K562 (cell line): ENCODE measurements around the gene EEPD1. TPM values are rescaled to one million over a fixed set of nuclear protein-coding genes. Genes with fewer than 3 reads are reported as not detected.

ENCODE experiments used
- ATAC-seq: fragments of 200-7000 bp; cut with Tn5 transposase; 3 replicates; pipeline ENCODE4 v1.9.1; 2020; ENCODE audit warnings: moderate library complexity
- BruUV-seq: library from RNA; stranded (reverse); fragments of 400-500 nt; replicated peaks from 2 replicates; lab custom pipeline; 2021; lab: Mats Ljungman, UMichigan
- CTCF ChIA-PET: fragments of 300-600 bp; formaldehyde crosslinking; extraction: SDS; loops from one replicate; lab custom pipeline; 2021; ENCODE audit warnings: low intra/inter-chr PET ratio; lab: Yijun Ruan, JAX
- POLR2A ChIA-PET: fragments of 300-600, 350-650 bp; sonication (Branson Sonifier 250); formaldehyde crosslinking; extraction: SDS; loops from one replicate; lab custom pipeline; 2021; ENCODE audit warnings: antibody characterized with exemption, inconsistent platforms; lab: Yijun Ruan, JAX
- DNase-seq, 4 experiments: peaks; one replicate each; pipeline versions ENCODE4 v3.0.0 to v3.0.0-alpha.2; 2011 to 2018; ENCODE audit warnings: low spot score in 3 of 4, mixed read lengths in 3 of 4; ENCODE audit errors: extremely low read depth in 1 of 4
- FAIRE-seq: peaks from 2 replicates; lab custom pipeline; 2011; peaks lifted over from hg19 to GRCh38; lab: Jason Lieb, UNC
- H2AFZ ChIP-seq: 2 replicates; pipeline ENCODE4 v1.6.0; 2011; ENCODE audit warnings: low read depth, low read length, control low read depth, inconsistent platforms
- H3K27ac ChIP-seq: fragments of 200-600 bp; 3 replicates; pipeline ENCODE4 v1.8.0; 2011; ENCODE audit warnings: low read depth, mild to moderate bottlenecking, control low read depth, inconsistent platforms, low read length, moderate library complexity, mixed read lengths; ENCODE audit errors: extremely low read depth
- H3K27me3 ChIP-seq, 2 experiments: fragments of 300-600 bp in 1 of 2; 2 replicates in 1 of 2; 3 replicates in 1 of 2; pipeline versions ENCODE4 v1.6.0 to v1.8.0; 2011; ENCODE audit warnings: inconsistent platforms in 2 of 2, low read length in 2 of 2, mild to moderate bottlenecking in 1 of 2, mixed read lengths in 1 of 2, moderate library complexity in 1 of 2; ENCODE audit not compliant: control insufficient read depth in 2 of 2, insufficient read depth in 2 of 2
- H3K36me3 ChIP-seq: fragments of 300-600 bp; 3 replicates; pipeline ENCODE4 v1.8.0; 2011; ENCODE audit warnings: mild to moderate bottlenecking, low read length, inconsistent platforms; ENCODE audit not compliant: control insufficient read depth, insufficient read depth
- H3K4me1 ChIP-seq, 2 experiments: fragments of 200-600 bp in 1 of 2; replicated peaks in 1 of 2; 2 replicates in 1 of 2; 3 replicates in 1 of 2; pipeline versions ENCODE4 v1.5.1 to v1.8.0; 2011; ENCODE audit warnings: inconsistent platforms in 2 of 2, low read length in 2 of 2, mild to moderate bottlenecking in 1 of 2, mixed read lengths in 1 of 2, moderate library complexity in 1 of 2; ENCODE audit not compliant: control insufficient read depth in 2 of 2, insufficient read depth in 2 of 2
- H3K4me2 ChIP-seq: 2 replicates; pipeline ENCODE4 v1.6.1; 2011; ENCODE audit warnings: low read length, control low read depth, inconsistent platforms, mixed read lengths; ENCODE audit not compliant: insufficient read depth
- H3K4me3 ChIP-seq: fragments of 200-600 bp; sonication (generic), shearing (Covaris generic); 2 replicates; pipeline ENCODE4 v1.5.1; 2016; ENCODE audit warnings: control low read depth, inconsistent platforms
- H3K79me2 ChIP-seq: fragments of 200-600 bp; 3 replicates; pipeline ENCODE4 v1.8.0; 2011; ENCODE audit warnings: low read length, inconsistent platforms; ENCODE audit not compliant: control insufficient read depth, insufficient read depth
- H3K9ac ChIP-seq, 2 experiments: 2 replicates each; pipeline versions ENCODE4 v1.6.0 to v1.6.1; 2011; ENCODE audit warnings: low read depth in 2 of 2, low read length in 2 of 2, control low read depth in 1 of 2, inconsistent platforms in 1 of 2, mild to moderate bottlenecking in 1 of 2, mixed read lengths in 1 of 2; ENCODE audit not compliant: insufficient read depth in 1 of 2
- H3K9me1 ChIP-seq: one replicate; pipeline ENCODE4 v1.6.0; 2011; ENCODE audit warnings: inconsistent platforms, mild to moderate bottlenecking, low read length, moderate library complexity; ENCODE audit not compliant: control insufficient read depth, insufficient read depth
- H3K9me3 ChIP-seq: replicated peaks from 2 replicates; pipeline ENCODE4 v1.5.1; 2011; ENCODE audit warnings: low read depth, low read length, inconsistent platforms; ENCODE audit not compliant: control insufficient read depth, insufficient read depth
- H4K20me1 ChIP-seq: replicated peaks from 2 replicates; pipeline ENCODE4 v1.6.1; 2011; ENCODE audit warnings: low read length, inconsistent platforms, mixed read lengths; ENCODE audit not compliant: control insufficient read depth, insufficient read depth
- BRCA1 ChIP-seq, 2 experiments: fragments of 450-650 bp in 1 of 2; sonication (generic) in 1 of 2; formaldehyde crosslinking in 1 of 2; IDR thresholded peaks; 2 replicates each; pipeline versions ENCODE4 v1.5.0 to v1.6.1; 2017 to 2020; ENCODE audit warnings: mild to moderate bottlenecking in 1 of 2, missing genetic modification reagents in 1 of 2
- BRD4 ChIP-seq: fragments of 200-600 bp; sonication (generic); IDR thresholded peaks from 2 replicates; pipeline ENCODE4 v1.6.1; 2017; ENCODE audit warnings: inconsistent platforms
- CXXC5 ChIP-seq: fragments of 250-450 bp; sonication (Bioruptor Pico); IDR thresholded peaks from 2 replicates; pipeline ENCODE4 v1.8.0; 2022; ENCODE audit warnings: inconsistent platforms, mild to moderate bottlenecking, moderate library complexity
- DIDO1 ChIP-seq: fragments of 450-650 bp; IDR thresholded peaks from 2 replicates; pipeline ENCODE4 v1.6.1; 2016; ENCODE audit warnings: low read depth, missing biosample characterization, missing genetic modification characterization
- ESRRB ChIP-seq: fragments of 250-450 bp; sonication (Bioruptor Pico); IDR thresholded peaks from 2 replicates; pipeline ENCODE4 v1.5.0; 2020; ENCODE audit warnings: mild to moderate bottlenecking, moderate library complexity, borderline replicate concordance
- HDAC6 ChIP-seq: IDR thresholded peaks from 2 replicates; pipeline ENCODE4 v1.6.1; 2012; ENCODE audit warnings: low read depth, mild to moderate bottlenecking, control low read depth, inconsistent platforms, low read length, moderate library complexity
- MITF ChIP-seq: IDR thresholded peaks from 2 replicates; pipeline ENCODE4 v1.6.1; 2014; ENCODE audit warnings: antibody characterized with exemption
- NR0B1 ChIP-seq: fragments of 450-650 bp; IDR thresholded peaks from one replicate; pipeline ENCODE4 v1.6.1; 2018; ENCODE audit warnings: mild to moderate bottlenecking, moderate library complexity; ENCODE audit not compliant: partially characterized antibody
- OTX1 ChIP-seq: fragments of 450-650 bp; formaldehyde crosslinking; IDR thresholded peaks from 2 replicates; pipeline ENCODE4 v1.4.0; 2022; ENCODE audit warnings: mild to moderate bottlenecking
- PRDM10 ChIP-seq: fragments of 450-650 bp; IDR thresholded peaks from 2 replicates; pipeline ENCODE4 v1.6.1; 2018; ENCODE audit not compliant: partially characterized antibody
- SAFB ChIP-seq: fragments of 200-400 bp; formaldehyde crosslinking; IDR thresholded peaks from 2 replicates; pipeline ENCODE4 v1.6.1; 2017; ENCODE audit warnings: low read depth, low read length, borderline replicate concordance
- TBL1XR1 ChIP-seq, 2 experiments: IDR thresholded peaks; 2 replicates each; pipeline ENCODE4 v1.6.1; 2012; ENCODE audit warnings: improper control_type of control experiment in 2 of 2, low read length in 2 of 2, mild to moderate bottlenecking in 1 of 2
- TRIM24 ChIP-seq, 2 experiments: fragments of 450-650 bp; IDR thresholded peaks; 2 replicates each; pipeline ENCODE4 v1.6.1; 2016
- U2AF2 ChIP-seq: fragments of 200-400 bp; formaldehyde crosslinking; optimal IDR thresholded peaks from 2 replicates; pipeline ENCODE3; 2017; ENCODE audit warnings: low read depth, mild to moderate bottlenecking, low read length
- ZKSCAN1 ChIP-seq: fragments of 150-350 bp; IDR thresholded peaks from 2 replicates; pipeline ENCODE4 v1.6.1; 2016; ENCODE audit warnings: low read depth, low read length
- ZNF778 ChIP-seq: fragments of 450-650 bp; formaldehyde crosslinking; IDR thresholded peaks from 2 replicates; pipeline ENCODE4 v1.4.0; 2020; ENCODE audit warnings: mild to moderate bottlenecking, moderate library complexity
- ZSCAN32 ChIP-seq: fragments of 450-650 bp; formaldehyde crosslinking; IDR thresholded peaks from 2 replicates; pipeline ENCODE4 v1.4.0; 2020; ENCODE audit warnings: mild to moderate bottlenecking, moderate library complexity
- WGBS: fragments of 100-300 bp; shearing (Covaris generic); methylation state at CpG from one replicate; pipeline ENCODE4 v1.1.6; 2016; ENCODE audit warnings: low coverage, mixed read lengths; ENCODE audit not compliant: insufficient coverage; ENCODE audit errors: missing lambda C conversion rate; 5-methylcytosine and 5-hydroxymethylcytosine counted together
- in situ Hi-C: fragments of 300-500 bp; cut with MboI; formaldehyde crosslinking; loops from 4 replicates; pipeline ENCODE4 v1.15.0; 2018; ENCODE audit warnings: inconsistent platforms, mixed read lengths
- intact Hi-C: fragments of 100-400 bp; cut with micrococcal nuclease; formaldehyde crosslinking; loops from 2 replicates; pipeline ENCODE4 v1.14.2; 2022
- polyA plus RNA-seq, 8 experiments: library from polyadenylated mRNA; depleted of rRNA in 4 of 8; stranded (reverse) in 5 of 8; unstranded in 3 of 8; fragments of >200 nt; fragmentation: Nextera tagmentation in 2 of 8; fragmentation: Illumina TruSeq in 1 of 8; extraction: Ambion mirVana in 2 of 8; extraction: Trizol in 1 of 8; gene quantifications; 2 replicates each; pipeline versions ENCODE4 v1.2.1 to v1.2.3, GENCODE V29; 2011 to 2014; ENCODE audit warnings: inconsistent platforms in 1 of 8, missing spikeins in 1 of 8
- total RNA-seq, 7 experiments: library from RNA; depleted of rRNA in 6 of 7; stranded (reverse); fragments of >200 nt in 6 of 7; fragmentation: Illumina TruSeq in 2 of 7; extraction: Trizol in 2 of 7; gene quantifications; 2 replicates each; pipeline versions ENCODE4 v1.2.1 to v1.2.3, GENCODE V29; 2011 to 2021; ENCODE audit warnings: low replicate concordance in 1 of 7

EEPD1 gene
- total and polyA plus RNA-seq, 9 of the 15 experiments (the other 6 are each of a cell fraction or from before 2014, with no cell fraction given) = 0.01 to 1.5 (median 0.74) TPM; not detected in 1

GRCh38 chr7:36118344-36118743, 34.7 kb upstream of the EEPD1 start:
- TF ChIP-seq ZNF778 (no peak), DIDO1 (no peak), HDAC6 (no peak), TRIM24 (IDR thresholded peaks at IDR 0.05) (no peak), BRD4 (no peak), MITF (no peak), CXXC5 (CRISPR knock-in tag) (no peak), ESRRB (CRISPR knock-in tag) (no peak), OTX1 (CRISPR knock-in tag) (no peak), SAFB (no peak), PRDM10 (no peak), ZSCAN32 (no peak), TBL1XR1 (IDR thresholded peaks at IDR 0.05; ENCODE audit: low read length in 2 of 2) (no peak), U2AF2 (no peak), BRCA1 (IDR thresholded peaks at IDR 0.05) (no peak), BRCA1 (CRISPR knock-in tag; IDR thresholded peaks at IDR 0.05) (no peak), NR0B1 (no peak), ZKSCAN1 (no peak)
- H3K9me3 ChIP-seq = no peaks in the 10 kb centered on the region
- H3K79me2 ChIP-seq = no peaks in the 10 kb centered on the region
- in situ Hi-C loops (no loop called here), intact Hi-C loops (no loop called here)
- FAIRE-seq = no peak
- no peaks in the 10 kb centered on the region; a peak in 1 of 5 replicates for H3K4me1 ChIP-seq
- CTCF ChIA-PET = no interaction called here
- H3K27me3 ChIP-seq = peaks cover 14 to 31% of the 10 kb centered on the region in 2 experiments; a peak in 4 of 5 replicates
- H3K27ac ChIP-seq = no peak overlapping the region
- no peak overlapping the region for H2AFZ ChIP-seq
- no TSS peak for BruUV-seq
- WGBS = 13% methylated on average over 1 of the region's 1 CpG
- H3K9me1 ChIP-seq = no peaks in the 10 kb centered on the region
- no peaks in the 10 kb centered on the region for H3K36me3 ChIP-seq
- H3K4me2 ChIP-seq = no peak overlapping the region
- no peak overlapping the region for H3K4me3 ChIP-seq
- no peak overlapping the region for H3K9ac ChIP-seq
- DNase-seq = no peak
- no peak for ATAC-seq
- H4K20me1 ChIP-seq = no peaks in the 10 kb centered on the region; the same call in 1 of the 2 replicates
- POLR2A ChIA-PET = no interaction called here
